HG03103 (cell line): ENCODE measurements around the gene TEKT5.

ENCODE experiments used
- ATAC-seq: cut with Tn5 transposase; IDR thresholded peaks from one replicate; pipeline ENCODE4 v1.9.1; 2021; ENCODE audit warnings: low read depth; ENCODE audit not compliant: unreplicated experiment

TEKT5 gene

GRCh38 chr16:10613785-10614485, 80.8 kb downstream of the TEKT5 start:
- peak; percentile 49 for ATAC-seq

- ATAC-seq = no peak
These were observed 82.0 kb downstream of the TEKT5 start for GRCh38 chr16:10612649-10613179.

GRCh38 chr16:10611825-10612342, 82.8 kb downstream of the TEKT5 start:
- no peak for ATAC-seq

- ATAC-seq = no peak
These were observed 84.1 kb downstream of the TEKT5 start for GRCh38 chr16:10610499-10611184.

GRCh38 chr16:10609402-10609774, 85.3 kb downstream of the TEKT5 start:
- no peak for ATAC-seq

GRCh38 chr16:10608687-10609401, 85.9 kb downstream of the TEKT5 start:
- ATAC-seq = no peak

- ATAC-seq = no peak
These were observed 87.6 kb downstream of the TEKT5 start for GRCh38 chr16:10607157-10607556.

GRCh38 chr16:10606607-10607006, 88.1 kb downstream of the TEKT5 start:
- no peak for ATAC-seq

- no peak for ATAC-seq
These were observed 89.1 kb downstream of the TEKT5 start for GRCh38 chr16:10605636-10606035.

- no peak for ATAC-seq
These were observed 93.0 kb downstream of the TEKT5 start for GRCh38 chr16:10601444-10602408.

- no peak for ATAC-seq
These were observed 93.8 kb downstream of the TEKT5 start for GRCh38 chr16:10600782-10601443.

GRCh38 chr16:10599626-10600025, 95.1 kb downstream of the TEKT5 start:
- ATAC-seq = no peak

GRCh38 chr16:10598157-10598556, 96.6 kb downstream of the TEKT5 start:
- no peak for ATAC-seq

GRCh38 chr16:10597187-10597601, 97.5 kb downstream of the TEKT5 start:
- ATAC-seq = no peak

GRCh38 chr16:10594312-10594950, 100.3 kb downstream of the TEKT5 start:
- ATAC-seq = no peak

- ATAC-seq = no peak
These were observed 102.1 kb downstream of the TEKT5 start for GRCh38 chr16:10592611-10593010.

- no peak for ATAC-seq
These were observed 104.4 kb downstream of the TEKT5 start for GRCh38 chr16:10590342-10590741.

GRCh38 chr16:10589109-10589508, 105.6 kb downstream of the TEKT5 start:
- ATAC-seq = no peak

GRCh38 chr16:10587622-10588021, 107.1 kb downstream of the TEKT5 start:
- no peak for ATAC-seq
